ENCODE data around the gene BABAM2. TPM values are rescaled to one million over a fixed set of nuclear protein-coding genes. Genes with fewer than 3 reads are reported as not detected.
A peak's percentile ranks its signal among the peaks of the same experiment; 100 is the strongest.

Gene BABAM2
- total and polyA plus RNA-seq, 9 of the 15 experiments (the other 6 are each of a cell fraction or from before 2014, with no cell fraction given) = 10.9 to 37.4 (median 25.6) TPM

DNA sequence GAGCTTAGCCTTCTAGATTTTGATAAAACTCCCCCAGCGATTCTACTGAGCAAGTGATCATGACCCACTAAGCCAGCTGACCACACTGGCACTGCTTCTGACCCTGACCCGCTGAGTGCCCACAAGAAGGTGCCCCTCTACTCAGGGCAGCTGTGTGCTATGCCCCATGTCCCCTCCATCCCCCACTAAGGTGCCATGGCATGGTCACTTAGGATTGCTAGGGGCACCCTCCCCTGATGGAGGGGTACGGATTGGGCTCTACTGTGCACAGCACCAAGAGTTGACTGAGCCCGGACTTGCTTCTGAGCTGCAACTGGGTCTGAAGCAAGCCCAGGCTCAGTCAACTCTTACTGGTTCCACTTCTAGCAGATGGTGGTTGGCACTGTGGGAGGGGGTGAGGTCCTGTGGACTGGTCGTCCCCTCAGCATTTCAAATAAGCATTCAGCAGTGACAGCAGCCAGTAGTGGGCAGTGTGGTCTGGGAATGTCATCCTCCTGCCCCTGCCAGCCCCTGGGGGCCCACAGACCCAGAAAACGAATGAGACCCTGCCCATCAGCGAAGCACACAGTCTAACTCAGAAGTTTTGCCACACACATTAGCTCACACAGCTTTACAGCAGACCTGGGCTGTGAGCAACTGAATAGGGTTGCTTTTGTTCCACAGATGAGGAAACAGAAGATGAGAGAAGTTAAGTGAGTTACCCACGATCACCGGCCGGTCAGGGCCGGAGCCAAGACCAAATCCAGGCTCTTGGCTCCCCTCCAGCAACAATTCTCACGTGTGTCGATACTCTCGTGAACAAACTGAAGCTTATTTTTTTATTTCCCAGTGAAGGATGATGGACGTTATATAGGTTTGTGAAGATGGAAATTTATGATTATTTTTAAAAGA lies 450.0 kb downstream of the BABAM2 start:
- POLR2A ChIA-PET = interaction anchor here (0.7 to 1.6 kb wide), 2 partner anchors 10 to 29 kb away, joined by 4 to 6 read pairs; no protein-coding TSS in a partner anchor
- Histone ChIP-seq H3K9me1 (ENCODE audit: control insufficient read depth, insufficient read depth, low read length) (no peaks in the 10 kb centered on the region), H3K4me1 (replicated peaks in 1 of 2; ENCODE audit: control insufficient read depth in 2 of 2, insufficient read depth in 2 of 2, low read length in 2 of 2) (peaks cover 18 to 21% of the 10 kb centered on the region in 2 experiments), H3K4me2 (ENCODE audit: insufficient read depth, low read length) (no peak overlapping the region), H2AFZ (ENCODE audit: low read depth, low read length) (no peak overlapping the region), H3K27me3 (ENCODE audit: control insufficient read depth in 2 of 2, insufficient read depth in 2 of 2, low read length in 2 of 2) (no peaks in the 10 kb centered on the region), H3K4me3 (no peak overlapping the region), H4K20me1 (replicated peaks; ENCODE audit: control insufficient read depth, insufficient read depth, low read length) (no peaks in the 10 kb centered on the region), H3K27ac (ENCODE audit: extremely low read depth, low read depth, low read length) (no peak overlapping the region), H3K79me2 (ENCODE audit: control insufficient read depth, insufficient read depth, low read length) (no peaks in the 10 kb centered on the region), H3K9ac (ENCODE audit: insufficient read depth in 1 of 2, low read depth in 2 of 2, low read length in 2 of 2) (0 out of 4 replicates have a peak overlapping the region, but pooled peaks of 1 of the 2 experiments have one; percentile 29), H3K36me3 (ENCODE audit: control insufficient read depth, insufficient read depth, low read length) (no peaks in the 10 kb centered on the region), H3K9me3 (replicated peaks; ENCODE audit: control insufficient read depth, insufficient read depth, low read depth, low read length) (no peaks in the 10 kb centered on the region)
- intact Hi-C loops (cut with micrococcal nuclease) = no loop called here
- CTCF ChIA-PET (ENCODE audit: low intra/inter-chr PET ratio) = no interaction called here
- ATAC-seq = peak; percentile 36; the same call in 2 of the 3 replicates
- no TSS peak for BruUV-seq (replicated peaks)
- in situ Hi-C loops (cut with MboI) = no loop called here
- WGBS (ENCODE audit: insufficient coverage, low coverage, missing lambda C conversion rate) = 59% methylated on average over 15 of the region's 15 CpGs
- no peak for DNase-seq (ENCODE audit: extremely low read depth in 1 of 4, low spot score in 3 of 4)
- FAIRE-seq = no peak
- no peak for TF ChIP-seq PHF21A (IDR thresholded peaks at IDR 0.05; ENCODE audit: borderline replicate concordance, low read depth)
- no peak for TF ChIP-seq ZNF239 (CRISPR knock-in tag; IDR thresholded peaks at IDR 0.05)
- peak; percentile 39 to 55 (median 53); a peak in 5 of 6 replicates for TF ChIP-seq CTCF (IDR thresholded peaks at IDR 0.05 in 2 of 3, conservative IDR thresholded peaks at IDR 0.05 in 1 of 3; ENCODE audit: insufficient read depth in 2 of 3, low read depth in 1 of 3, low read length in 3 of 3)
- peak; percentile 29; the same call in 1 of the 2 replicates for TF ChIP-seq NFIC (IDR thresholded peaks at IDR 0.05)
- peak; percentile 47 to 68 for TF ChIP-seq RAD21 (CRISPR knock-in tag; conservative IDR thresholded peaks at IDR 0.05 in 1 of 2, IDR thresholded peaks at IDR 0.05 in 1 of 2)
- TF ChIP-seq, protein P1, sequence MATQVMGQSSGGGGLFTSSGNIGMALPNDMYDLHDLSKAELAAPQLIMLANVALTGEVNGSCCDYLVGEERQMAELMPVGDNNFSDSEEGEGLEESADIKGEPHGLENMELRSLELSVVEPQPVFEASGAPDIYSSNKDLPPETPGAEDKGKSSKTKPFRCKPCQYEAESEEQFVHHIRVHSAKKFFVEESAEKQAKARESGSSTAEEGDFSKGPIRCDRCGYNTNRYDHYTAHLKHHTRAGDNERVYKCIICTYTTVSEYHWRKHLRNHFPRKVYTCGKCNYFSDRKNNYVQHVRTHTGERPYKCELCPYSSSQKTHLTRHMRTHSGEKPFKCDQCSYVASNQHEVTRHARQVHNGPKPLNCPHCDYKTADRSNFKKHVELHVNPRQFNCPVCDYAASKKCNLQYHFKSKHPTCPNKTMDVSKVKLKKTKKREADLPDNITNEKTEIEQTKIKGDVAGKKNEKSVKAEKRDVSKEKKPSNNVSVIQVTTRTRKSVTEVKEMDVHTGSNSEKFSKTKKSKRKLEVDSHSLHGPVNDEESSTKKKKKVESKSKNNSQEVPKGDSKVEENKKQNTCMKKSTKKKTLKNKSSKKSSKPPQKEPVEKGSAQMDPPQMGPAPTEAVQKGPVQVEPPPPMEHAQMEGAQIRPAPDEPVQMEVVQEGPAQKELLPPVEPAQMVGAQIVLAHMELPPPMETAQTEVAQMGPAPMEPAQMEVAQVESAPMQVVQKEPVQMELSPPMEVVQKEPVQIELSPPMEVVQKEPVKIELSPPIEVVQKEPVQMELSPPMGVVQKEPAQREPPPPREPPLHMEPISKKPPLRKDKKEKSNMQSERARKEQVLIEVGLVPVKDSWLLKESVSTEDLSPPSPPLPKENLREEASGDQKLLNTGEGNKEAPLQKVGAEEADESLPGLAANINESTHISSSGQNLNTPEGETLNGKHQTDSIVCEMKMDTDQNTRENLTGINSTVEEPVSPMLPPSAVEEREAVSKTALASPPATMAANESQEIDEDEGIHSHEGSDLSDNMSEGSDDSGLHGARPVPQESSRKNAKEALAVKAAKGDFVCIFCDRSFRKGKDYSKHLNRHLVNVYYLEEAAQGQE (IDR thresholded peaks at IDR 0.05; ENCODE audit: borderline replicate concordance) = peak; percentile 59; the same call in 1 of the 2 replicates
- TF ChIP-seq, protein P1 (CRISPR knock-in tag; IDR thresholded peaks at IDR 0.05; ENCODE audit: low read depth) = no peak
- TF ChIP-seq SMARCA5 (IDR thresholded peaks at IDR 0.05) = no peak
- TF ChIP-seq ZNF324 (CRISPR knock-in tag; IDR thresholded peaks at IDR 0.05) = no peak
